Mammary epithelial cell (primary cell): Measurements from ENCODE around the gene LDLRAD4.

Source experiments
- EZH2 ChIP-seq: IDR thresholded peaks from 2 replicates; pipeline ENCODE4 v1.6.1; 2012; ENCODE audit warnings: low read length, inconsistent platforms, borderline replicate concordance
- TF ChIP-seq, protein P1 (sequence below), 2 donors: IDR thresholded peaks in 1 of 2; conservative IDR thresholded peaks in 1 of 2; 2 replicates each; pipeline ENCODE4 v1.5.1; 2011 to 2012; ENCODE audit warnings: inconsistent platforms in 2 of 2, low read length in 2 of 2, mild to moderate bottlenecking in 2 of 2, control low read depth in 1 of 2, low read depth in 1 of 2; ENCODE audit not compliant: insufficient read depth in 1 of 2; ENCODE audit errors: extremely low read depth in 1 of 2

DNA sequence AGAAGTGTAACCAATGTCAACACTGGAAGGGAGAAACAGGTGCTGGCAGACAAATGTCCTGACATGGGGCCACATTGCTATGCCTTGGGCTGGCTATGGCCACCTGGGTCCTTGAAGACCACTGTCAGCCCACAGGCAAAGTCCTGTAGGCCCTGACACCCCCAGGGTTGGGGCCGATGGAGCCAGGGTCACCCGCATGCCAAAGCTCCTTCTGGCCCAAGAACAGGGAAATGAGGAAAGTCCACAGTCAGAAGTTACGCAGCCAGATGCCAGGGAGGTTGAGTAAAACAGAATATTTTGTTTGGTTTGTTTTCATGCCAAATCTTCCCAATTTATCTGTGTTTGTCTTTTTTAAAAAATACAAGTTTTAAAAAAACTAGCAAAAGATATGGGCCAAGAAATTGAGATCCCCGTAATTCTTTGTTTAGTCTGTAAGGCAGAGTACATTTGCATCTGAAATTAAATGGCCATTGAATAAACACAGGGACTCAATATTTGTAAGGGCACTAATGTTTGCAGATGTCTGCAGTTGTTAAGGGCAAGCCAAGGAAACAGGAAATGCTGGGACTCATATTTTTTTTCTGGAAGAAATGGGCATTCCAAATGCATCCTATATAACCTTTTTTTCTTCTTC is 321.4 kb downstream of the LDLRAD4 start:
- TF ChIP-seq, protein P1, sequence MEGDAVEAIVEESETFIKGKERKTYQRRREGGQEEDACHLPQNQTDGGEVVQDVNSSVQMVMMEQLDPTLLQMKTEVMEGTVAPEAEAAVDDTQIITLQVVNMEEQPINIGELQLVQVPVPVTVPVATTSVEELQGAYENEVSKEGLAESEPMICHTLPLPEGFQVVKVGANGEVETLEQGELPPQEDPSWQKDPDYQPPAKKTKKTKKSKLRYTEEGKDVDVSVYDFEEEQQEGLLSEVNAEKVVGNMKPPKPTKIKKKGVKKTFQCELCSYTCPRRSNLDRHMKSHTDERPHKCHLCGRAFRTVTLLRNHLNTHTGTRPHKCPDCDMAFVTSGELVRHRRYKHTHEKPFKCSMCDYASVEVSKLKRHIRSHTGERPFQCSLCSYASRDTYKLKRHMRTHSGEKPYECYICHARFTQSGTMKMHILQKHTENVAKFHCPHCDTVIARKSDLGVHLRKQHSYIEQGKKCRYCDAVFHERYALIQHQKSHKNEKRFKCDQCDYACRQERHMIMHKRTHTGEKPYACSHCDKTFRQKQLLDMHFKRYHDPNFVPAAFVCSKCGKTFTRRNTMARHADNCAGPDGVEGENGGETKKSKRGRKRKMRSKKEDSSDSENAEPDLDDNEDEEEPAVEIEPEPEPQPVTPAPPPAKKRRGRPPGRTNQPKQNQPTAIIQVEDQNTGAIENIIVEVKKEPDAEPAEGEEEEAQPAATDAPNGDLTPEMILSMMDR (conservative IDR thresholded peaks at IDR 0.05 in 1 of 2, IDR thresholded peaks at IDR 0.05 in 1 of 2; ENCODE audit: extremely low read depth in 1 of 2, insufficient read depth in 1 of 2, low read depth in 1 of 2, low read length in 2 of 2): no peak
- TF ChIP-seq EZH2: no peak
